ENCODE measurements around the gene HIVEP2. TPM values are rescaled to one million over a fixed set of nuclear protein-coding genes. Genes with fewer than 3 reads are reported as not detected.

The HIVEP2 gene
- total and polyA plus RNA-seq, 12 donors: 5.4 to 27.6 (median 16.4) TPM

- no peak overlapping the region for H3K4me3 ChIP-seq
- no peak for TF ChIP-seq POLR2A (IDR thresholded peaks at IDR 0.05)
- no peak for TF ChIP-seq CTCF (IDR thresholded peaks at IDR 0.05)
- no peaks in the 10 kb centered on the region for H3K27me3 ChIP-seq
- no peak for DNase-seq
- no peak overlapping the region for H3K27ac ChIP-seq
- WGBS, 4 donors: 51 to 57% (median 55%) methylated on average over 4 of the region's 4 CpGs
- no peaks in the 10 kb centered on the region for H3K9me3 ChIP-seq (replicated peaks in 1 of 3)
- peaks cover 0 to 9% of the 10 kb centered on the region in 2 donors for H3K4me1 ChIP-seq (replicated peaks in 1 of 2)
- intact Hi-C loops (cut with DNase I): no loop called here
- H3K36me3 ChIP-seq (replicated peaks in 1 of 2): no peaks in the 10 kb centered on the region
Observed at GRCh38 chr6:142729618-142730017, 215.4 kb downstream of the HIVEP2 start.

DNA sequence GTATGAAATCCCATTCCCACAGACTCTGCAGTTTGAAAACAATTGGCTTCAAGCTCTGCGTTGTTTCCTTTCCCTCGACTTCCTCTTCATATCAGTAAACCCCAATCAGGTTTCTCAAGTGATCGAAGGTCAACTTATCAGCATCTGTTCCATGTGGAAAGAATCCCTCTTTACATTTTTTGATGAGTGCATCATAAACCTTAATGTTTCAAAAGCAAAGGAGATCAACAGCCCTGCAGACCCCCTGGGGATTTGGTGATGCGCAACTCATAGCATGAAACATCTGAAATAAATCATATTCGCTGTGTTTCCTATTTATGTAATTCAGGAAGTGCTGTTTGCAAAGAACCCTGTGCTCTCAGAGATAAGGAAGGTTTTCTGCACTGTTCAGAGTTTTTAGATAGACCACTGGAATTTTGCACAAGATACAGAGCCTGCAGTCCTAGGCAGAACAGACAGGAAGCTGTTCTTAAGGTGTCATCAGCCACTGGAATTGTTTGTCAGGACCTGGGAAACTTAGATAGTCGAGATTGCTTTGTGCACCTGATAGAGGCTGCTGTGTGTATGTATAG, 216.0 kb downstream of the HIVEP2 start:
- no peaks in the 10 kb centered on the region for H3K9me3 ChIP-seq (replicated peaks in 1 of 3)
- intact Hi-C loops (cut with DNase I): no loop called here
- peak in 1 of 7 donors; percentile 17 for DNase-seq
- WGBS, 4 donors: 21 to 36% (median 31%) methylated on average over 6 of the region's 6 CpGs
- H3K27me3 ChIP-seq: no peaks in the 10 kb centered on the region
- H3K4me3 ChIP-seq: no peak overlapping the region
- H3K36me3 ChIP-seq (replicated peaks in 1 of 2): no peaks in the 10 kb centered on the region
- H3K4me1 ChIP-seq (replicated peaks in 1 of 2): peaks cover 0 to 9% of the 10 kb centered on the region in 2 donors
- peak overlapping the region in 1 of 5 donors; percentile 14 for H3K27ac ChIP-seq
- TF ChIP-seq POLR2A (IDR thresholded peaks at IDR 0.05): no peak
- TF ChIP-seq CTCF (IDR thresholded peaks at IDR 0.05): no peak

- 63 to 76% (median 68%) methylated on average over 2 of the region's 2 CpGs for WGBS, 4 donors
- no peaks in the 10 kb centered on the region for H3K36me3 ChIP-seq (replicated peaks in 1 of 2)
- H3K4me1 ChIP-seq (replicated peaks in 1 of 2): peaks cover 0 to 9% of the 10 kb centered on the region in 2 donors
Observed at GRCh38 chr6:142728364-142728763, 216.6 kb downstream of the HIVEP2 start.

DNA sequence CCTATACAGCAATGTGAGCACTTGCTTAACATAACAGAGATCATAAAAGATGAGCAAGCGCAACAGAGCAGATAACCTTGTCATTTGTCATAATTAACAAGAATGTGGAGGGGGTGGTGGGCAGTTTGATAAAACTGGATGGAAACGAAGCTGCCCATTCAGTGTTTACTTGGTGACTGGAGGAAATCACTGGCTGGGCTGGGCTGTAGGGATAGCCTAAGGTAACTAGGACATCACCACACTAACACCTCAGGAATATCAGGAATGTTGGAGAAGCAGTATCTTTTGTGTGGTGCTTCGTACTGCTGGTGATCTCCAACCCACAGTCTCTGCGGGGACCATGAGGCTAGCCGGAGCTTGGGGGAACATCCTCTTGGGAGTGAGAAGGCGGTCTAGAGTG, 218.4 kb downstream of the HIVEP2 start:
- 78 to 91% (median 87%) methylated on average over 6 of the region's 6 CpGs for WGBS, 4 donors
- Histone ChIP-seq H3K36me3 (replicated peaks in 1 of 2) (no peaks in the 10 kb centered on the region), H3K9me3 (replicated peaks in 1 of 3) (no peaks in the 10 kb centered on the region), H3K27ac (no peak overlapping the region), H3K27me3 (no peaks in the 10 kb centered on the region), H3K4me3 (no peak overlapping the region), H3K4me1 (replicated peaks in 1 of 2) (peaks cover 0 to 9% of the 10 kb centered on the region in 2 donors)
- no peak for TF ChIP-seq CTCF (IDR thresholded peaks at IDR 0.05)
- TF ChIP-seq POLR2A (IDR thresholded peaks at IDR 0.05): no peak
- DNase-seq: no peak
- intact Hi-C loops (cut with DNase I): no loop called here

More at GRCh38 chr6:142728364-142728763, 216.6 kb downstream of the HIVEP2 start:
- Histone ChIP-seq H3K27ac (peak overlapping the region in 1 of 5 donors; percentile 14), H3K4me3 (no peak overlapping the region), H3K9me3 (replicated peaks in 1 of 3) (no peaks in the 10 kb centered on the region), H3K27me3 (no peaks in the 10 kb centered on the region)
- no peak for DNase-seq
- TF ChIP-seq POLR2A (IDR thresholded peaks at IDR 0.05) (no peak), CTCF (IDR thresholded peaks at IDR 0.05) (no peak)
- intact Hi-C loops (cut with DNase I): no loop called here
